Endothelial cell of coronary artery (primary cell): ENCODE data around the gene STARD3NL. TPM values are rescaled to one million over a fixed set of nuclear protein-coding genes. Genes with fewer than 3 reads are reported as not detected.

Source experiments
- total RNA-seq: library from RNA; depleted of rRNA; stranded (reverse); fragments of >200 nt; gene quantifications from 2 replicates; pipeline ENCODE4 v1.2.3, GENCODE V29; 2014

STARD3NL gene, protein sequence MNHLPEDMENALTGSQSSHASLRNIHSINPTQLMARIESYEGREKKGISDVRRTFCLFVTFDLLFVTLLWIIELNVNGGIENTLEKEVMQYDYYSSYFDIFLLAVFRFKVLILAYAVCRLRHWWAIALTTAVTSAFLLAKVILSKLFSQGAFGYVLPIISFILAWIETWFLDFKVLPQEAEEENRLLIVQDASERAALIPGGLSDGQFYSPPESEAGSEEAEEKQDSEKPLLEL
- 72.3 and 86.6 TPM in 2 replicates for total RNA-seq

DNA sequence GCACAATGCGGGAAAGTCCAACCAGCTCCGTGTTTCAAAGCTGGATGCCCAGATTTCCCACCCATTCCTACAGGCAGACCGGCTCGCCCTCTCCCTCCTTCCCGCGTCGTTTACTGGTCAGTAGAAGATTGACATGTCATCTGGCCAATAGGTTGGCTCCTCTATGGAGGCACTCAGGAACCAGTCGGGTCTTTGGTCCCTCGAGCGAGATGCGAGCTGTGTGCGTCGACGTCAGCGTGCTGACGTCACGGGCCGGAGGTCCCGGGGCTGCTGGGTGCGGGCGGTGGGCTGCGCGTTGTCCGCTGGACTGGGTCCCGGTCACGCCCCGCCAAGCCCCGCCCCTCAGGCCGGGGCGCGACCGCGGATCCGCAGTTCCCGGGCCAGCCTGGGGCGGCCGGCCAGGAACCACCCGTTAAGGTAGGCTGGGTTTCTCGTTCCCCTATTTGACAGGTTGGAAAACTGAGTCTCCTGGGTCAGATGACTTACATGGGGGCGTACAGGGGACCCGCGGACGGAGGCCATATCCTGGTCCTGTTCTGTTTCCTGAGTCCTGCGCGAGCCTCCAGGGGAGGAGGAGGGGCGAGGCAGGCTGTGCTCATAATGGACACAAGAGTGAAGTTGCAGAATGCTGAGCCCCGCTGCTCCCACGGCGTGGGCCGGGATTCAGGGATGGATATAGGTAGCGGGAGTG lies at the start of gene STARD3NL:
STARD3NL (plus strand) TSS at position 242 of the 691 bp plus-strand sequence. CDS start 29,260 bp downstream, outside the sequence.

DNA sequence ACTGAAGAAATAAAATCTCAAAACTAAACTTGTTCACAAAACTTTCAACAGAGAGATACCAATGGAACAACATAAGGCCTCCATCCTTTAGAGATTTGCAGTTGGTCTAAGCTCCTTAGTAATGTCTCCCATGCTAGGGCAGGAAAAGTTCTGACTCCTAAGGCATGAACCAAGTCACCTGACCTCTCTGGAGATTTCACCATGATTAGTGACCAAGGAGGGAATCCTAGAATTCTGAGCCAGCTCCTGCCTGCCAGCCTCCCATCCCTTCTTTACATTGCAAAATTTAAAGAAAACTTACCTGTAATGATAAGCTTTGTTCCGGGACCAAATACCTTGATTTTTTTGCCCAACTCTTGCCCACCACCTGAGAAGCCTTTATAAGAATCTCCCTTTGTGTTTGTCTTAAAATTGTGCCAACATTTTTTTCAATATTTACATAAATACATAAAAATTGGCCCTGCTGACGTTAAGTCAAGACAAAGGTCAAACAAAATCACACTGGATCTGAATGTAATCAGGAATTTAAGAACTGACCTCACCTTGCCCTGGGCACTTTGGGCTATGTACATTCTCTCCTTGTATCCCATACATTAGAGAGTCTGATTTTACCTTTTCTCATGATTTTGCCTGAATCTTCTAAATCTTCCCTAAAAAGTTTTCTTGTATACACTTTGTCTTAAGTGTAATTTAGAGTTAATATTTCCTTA lies 95.4 kb downstream of the STARD3NL start, which contains the start of gene TARP:
TARP (minus strand) TSS at position 351 of the 710 bp plus-strand sequence.

